ENCODE data around the gene LHX5. TPM values are rescaled to one million over a fixed set of nuclear protein-coding genes. Genes with fewer than 3 reads are reported as not detected.
A peak's percentile ranks its signal among the peaks of the same experiment; 100 is the strongest.

Gene LHX5
- total RNA-seq, result not detected
- not detected for total RNA-seq (2013)
- total RNA-seq, result 0 to 0.07 (median 0) reads per million in 29 experiments

- CTCF ChIA-PET, result no interaction called here
- Mint-ChIP-seq H3K36me3 (no peaks in the 10 kb centered on the region), H3K4me1 (peaks cover 24 to 33% (median 26%) of the 10 kb centered on the region in 3 donors), H3K4me3 (no peak within 1 kb of the TSS), H3K9me3 (no peaks in the 10 kb centered on the region), H3K27ac (no peak within 1 kb of the TSS), H3K27me3 (peaks cover 54 to 79% of the 10 kb centered on the region in 2 donors)
- 6% methylated on average over 30 of the region's 43 CpGs for WGBS (ENCODE audit: insufficient coverage)
- ATAC-seq (replicated peaks in 1 of 4) (no peak), DNase-seq (no peak)
- H3K36me3 ChIP-seq (ENCODE audit: control insufficient read depth in 2 of 2, extremely low read depth in 1 of 2, insufficient read depth in 1 of 2, low read length in 1 of 2), result no peaks in the 10 kb centered on the region
- no peak within 1 kb of the TSS for H3K4me3 ChIP-seq (ENCODE audit: control insufficient read depth in 1 of 2, extremely low read depth in 1 of 2, low read length in 1 of 2)
- H3K9me3 ChIP-seq, result no peaks in the 10 kb centered on the region
- POLR2A ChIA-PET, result no interaction called here
- H3K27ac ChIP-seq (ENCODE audit: low read length), result no peak within 1 kb of the TSS
- peaks cover 22 to 95% of the 10 kb centered on the region in 2 experiments for H3K27me3 ChIP-seq (replicated peaks in 1 of 2; ENCODE audit: control insufficient read depth in 2 of 2, extremely low read depth in 1 of 2, insufficient read depth in 2 of 2, low read length in 1 of 2)
- H3K4me1 ChIP-seq (ENCODE audit: control insufficient read depth in 1 of 2, extremely low read depth in 1 of 2, insufficient read depth in 2 of 2, low read length in 2 of 2), result peaks cover 0 to 19% of the 10 kb centered on the region in 2 experiments
Observed at GRCh38 chr12:113471619-113472171, at the start of gene LHX5. TSS of gene LHX5 (minus strand) at chr12:113471871. CDS start at chr12:113471498, 373 bp downstream.

- Mint-ChIP-seq H3K9me3 (no peaks in the 10 kb centered on the region), H3K4me3 (no peak overlapping the region), H3K27me3 (peaks cover 75 to 77% of the 10 kb centered on the region in 2 donors), H3K36me3 (no peaks in the 10 kb centered on the region), H3K27ac (no peak overlapping the region), H3K4me1 (peaks cover 6 to 9% (median 8%) of the 10 kb centered on the region in 3 donors)
- Histone ChIP-seq H3K27ac (ENCODE audit: low read length) (no peak overlapping the region), H3K36me3 (ENCODE audit: control insufficient read depth in 2 of 2, extremely low read depth in 1 of 2, insufficient read depth in 1 of 2, low read length in 1 of 2) (no peaks in the 10 kb centered on the region), H3K4me1 (ENCODE audit: control insufficient read depth in 1 of 2, extremely low read depth in 1 of 2, insufficient read depth in 2 of 2, low read length in 2 of 2) (no peaks in the 10 kb centered on the region), H3K9me3 (no peaks in the 10 kb centered on the region), H3K4me3 (ENCODE audit: control insufficient read depth in 1 of 2, extremely low read depth in 1 of 2, low read length in 1 of 2) (no peak overlapping the region), H3K27me3 (replicated peaks in 1 of 2; ENCODE audit: control insufficient read depth in 2 of 2, extremely low read depth in 1 of 2, insufficient read depth in 2 of 2, low read length in 1 of 2) (peaks cover 8 to 63% of the 10 kb centered on the region in 2 experiments)
- POLR2A ChIA-PET, result no interaction called here
- WGBS (ENCODE audit: insufficient coverage), result 11% methylated on average over 25 of the region's 40 CpGs
- ATAC-seq (replicated peaks in 1 of 4), result no peak
- DNase-seq, result no peak
- CTCF ChIA-PET, result no interaction called here
Observed at GRCh38 chr12:113519464-113520307, 48.0 kb upstream of the LHX5 start.

- ChIA-PET CTCF (no interaction called here), POLR2A (no interaction called here)
- H3K4me1 ChIP-seq (ENCODE audit: control insufficient read depth in 1 of 2, extremely low read depth in 1 of 2, insufficient read depth in 2 of 2, low read length in 2 of 2), result no peaks in the 10 kb centered on the region
- no peak overlapping the region for H3K27ac ChIP-seq (ENCODE audit: low read length)
- H3K36me3 ChIP-seq (ENCODE audit: control insufficient read depth in 2 of 2, extremely low read depth in 1 of 2, insufficient read depth in 1 of 2, low read length in 1 of 2), result no peaks in the 10 kb centered on the region
- 2% methylated on average over 9 of the region's 31 CpGs for WGBS (ENCODE audit: insufficient coverage)
- H3K4me3 ChIP-seq (ENCODE audit: control insufficient read depth in 1 of 2, extremely low read depth in 1 of 2, low read length in 1 of 2), result no peak overlapping the region
- peak overlapping the region in 1 of 3 donors; percentile 38 for H3K4me3 Mint-ChIP-seq
- DNase-seq (no peak), ATAC-seq (replicated peaks in 1 of 4) (no peak)
- peaks cover 6 to 8% (median 6%) of the 10 kb centered on the region in 3 donors for H3K4me1 Mint-ChIP-seq
- no peaks in the 10 kb centered on the region for H3K36me3 Mint-ChIP-seq
- H3K27me3 ChIP-seq (replicated peaks in 1 of 2; ENCODE audit: control insufficient read depth in 2 of 2, extremely low read depth in 1 of 2, insufficient read depth in 2 of 2, low read length in 1 of 2), result peaks cover 8 to 59% of the 10 kb centered on the region in 2 experiments
- peaks cover 0 to 3% (median 0%) of the 10 kb centered on the region in 3 donors for H3K9me3 Mint-ChIP-seq
- H3K27me3 Mint-ChIP-seq, result peaks cover 75 to 83% of the 10 kb centered on the region in 2 donors
- no peaks in the 10 kb centered on the region for H3K9me3 ChIP-seq
- H3K27ac Mint-ChIP-seq, result no peak overlapping the region
Observed at GRCh38 chr12:113515082-113515856, 43.6 kb upstream of the LHX5 start.

GRCh38 chr12:113514602-113515001, 42.9 kb upstream of the LHX5 start:
- Histone ChIP-seq H3K4me1 (ENCODE audit: control insufficient read depth in 1 of 2, extremely low read depth in 1 of 2, insufficient read depth in 2 of 2, low read length in 2 of 2) (no peaks in the 10 kb centered on the region), H3K27ac (ENCODE audit: low read length) (no peak overlapping the region), H3K36me3 (ENCODE audit: control insufficient read depth in 2 of 2, extremely low read depth in 1 of 2, insufficient read depth in 1 of 2, low read length in 1 of 2) (no peaks in the 10 kb centered on the region), H3K9me3 (no peaks in the 10 kb centered on the region), H3K4me3 (ENCODE audit: control insufficient read depth in 1 of 2, extremely low read depth in 1 of 2, low read length in 1 of 2) (no peak overlapping the region), H3K27me3 (replicated peaks in 1 of 2; ENCODE audit: control insufficient read depth in 2 of 2, extremely low read depth in 1 of 2, insufficient read depth in 2 of 2, low read length in 1 of 2) (peaks cover 8 to 58% of the 10 kb centered on the region in 2 experiments)
- ATAC-seq (replicated peaks in 1 of 4) (no peak), DNase-seq (no peak)
- peaks cover 6 to 8% (median 6%) of the 10 kb centered on the region in 3 donors for H3K4me1 Mint-ChIP-seq
- H3K9me3 Mint-ChIP-seq, result peaks cover 0 to 3% (median 0%) of the 10 kb centered on the region in 3 donors
- ChIA-PET POLR2A (no interaction called here), CTCF (no interaction called here)
- WGBS (ENCODE audit: insufficient coverage), result 29% methylated on average over 4 of the region's 8 CpGs
- no peak overlapping the region for H3K27ac Mint-ChIP-seq
- peaks cover 75 to 85% of the 10 kb centered on the region in 2 donors for H3K27me3 Mint-ChIP-seq
- no peaks in the 10 kb centered on the region for H3K36me3 Mint-ChIP-seq
- H3K4me3 Mint-ChIP-seq, result no peak overlapping the region

GRCh38 chr12:113512568-113512967, 40.9 kb upstream of the LHX5 start:
- H3K4me3 Mint-ChIP-seq, result no peak overlapping the region
- CTCF ChIA-PET, result no interaction called here
- no peak overlapping the region for H3K27ac ChIP-seq (ENCODE audit: low read length)
- no peak overlapping the region for H3K4me3 ChIP-seq (ENCODE audit: control insufficient read depth in 1 of 2, extremely low read depth in 1 of 2, low read length in 1 of 2)
- no peak overlapping the region for H3K27ac Mint-ChIP-seq
- H3K4me1 Mint-ChIP-seq, result peaks cover 6 to 8% (median 6%) of the 10 kb centered on the region in 3 donors
- H3K9me3 ChIP-seq, result no peaks in the 10 kb centered on the region
- DNase-seq, result no peak
- 25% methylated on average over 1 of the region's 3 CpGs for WGBS (ENCODE audit: insufficient coverage)
- H3K4me1 ChIP-seq (ENCODE audit: control insufficient read depth in 1 of 2, extremely low read depth in 1 of 2, insufficient read depth in 2 of 2, low read length in 2 of 2), result no peaks in the 10 kb centered on the region
- POLR2A ChIA-PET, result no interaction called here
- ATAC-seq (replicated peaks in 1 of 4), result no peak
- no peaks in the 10 kb centered on the region for H3K36me3 Mint-ChIP-seq
- peaks cover 72 to 79% of the 10 kb centered on the region in 2 donors for H3K27me3 Mint-ChIP-seq
- H3K27me3 ChIP-seq (replicated peaks in 1 of 2; ENCODE audit: control insufficient read depth in 2 of 2, extremely low read depth in 1 of 2, insufficient read depth in 2 of 2, low read length in 1 of 2), result peaks cover 3 to 55% of the 10 kb centered on the region in 2 experiments
- no peaks in the 10 kb centered on the region for H3K36me3 ChIP-seq (ENCODE audit: control insufficient read depth in 2 of 2, extremely low read depth in 1 of 2, insufficient read depth in 1 of 2, low read length in 1 of 2)
- peaks cover 2 to 9% (median 3%) of the 10 kb centered on the region in 3 donors for H3K9me3 Mint-ChIP-seq

- H3K36me3 Mint-ChIP-seq, result no peaks in the 10 kb centered on the region
Observed at GRCh38 chr12:113506867-113507266, 35.2 kb upstream of the LHX5 start.

More at GRCh38 chr12:113506867-113507266, 35.2 kb upstream of the LHX5 start:
- 82% methylated on average over 2 of the region's 2 CpGs for WGBS (ENCODE audit: insufficient coverage)
- no peak overlapping the region for H3K27ac Mint-ChIP-seq
- H3K36me3 ChIP-seq (ENCODE audit: control insufficient read depth in 2 of 2, extremely low read depth in 1 of 2, insufficient read depth in 1 of 2, low read length in 1 of 2), result no peaks in the 10 kb centered on the region
- peaks cover 2 to 16% (median 4%) of the 10 kb centered on the region in 3 donors for H3K9me3 Mint-ChIP-seq
- H3K4me1 ChIP-seq (ENCODE audit: control insufficient read depth in 1 of 2, extremely low read depth in 1 of 2, insufficient read depth in 2 of 2, low read length in 2 of 2), result no peaks in the 10 kb centered on the region
- no peaks in the 10 kb centered on the region for H3K4me1 Mint-ChIP-seq
- no peaks in the 10 kb centered on the region for H3K9me3 ChIP-seq
- no peak overlapping the region for H3K4me3 Mint-ChIP-seq
- peaks cover 51 to 60% of the 10 kb centered on the region in 2 donors for H3K27me3 Mint-ChIP-seq
- no peak overlapping the region for H3K4me3 ChIP-seq (ENCODE audit: control insufficient read depth in 1 of 2, extremely low read depth in 1 of 2, low read length in 1 of 2)
- ChIA-PET POLR2A (no interaction called here), CTCF (no interaction called here)
- ATAC-seq (replicated peaks in 1 of 4), result no peak
- DNase-seq, result no peak
- peaks cover 3 to 38% of the 10 kb centered on the region in 2 experiments for H3K27me3 ChIP-seq (replicated peaks in 1 of 2; ENCODE audit: control insufficient read depth in 2 of 2, extremely low read depth in 1 of 2, insufficient read depth in 2 of 2, low read length in 1 of 2)
- no peak overlapping the region for H3K27ac ChIP-seq (ENCODE audit: low read length)
